DMS114 treated with DMSO at 0.1 percent for 48 hours (cell line): ENCODE data around the gene CDKAL1.
"Not testable (repeated sequence)": the region's sequence is repeated elsewhere in the genome, so short reads cannot be mapped to it uniquely, and the experiment has no call there.

ENCODE experiments used
- DNase-seq: peaks from one replicate; lab custom pipeline; 2025; ENCODE audit not compliant: unreplicated experiment; lab: John Stamatoyannopoulos, UW

Gene CDKAL1

DNA sequence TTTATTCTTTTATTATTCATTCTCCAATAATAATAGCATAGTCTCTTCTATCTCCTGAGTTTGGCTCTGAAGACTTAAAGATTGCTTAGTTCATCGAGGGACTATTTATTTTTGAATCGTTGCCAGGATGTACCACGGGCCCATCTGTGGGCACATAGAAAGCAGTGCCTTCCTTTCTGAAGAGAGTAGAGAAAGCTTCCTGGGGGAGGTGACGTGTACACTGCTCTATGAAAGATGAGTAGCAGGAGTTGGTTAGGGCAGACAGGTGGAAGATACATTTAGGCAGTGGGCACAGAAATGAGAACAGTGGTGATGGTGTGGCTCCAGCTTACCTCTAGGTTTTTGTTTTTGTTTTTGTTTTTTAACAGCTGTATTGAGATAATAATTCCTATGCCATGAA lies 98.4 kb downstream of the CDKAL1 start:
- DNase-seq = no peak

DNA sequence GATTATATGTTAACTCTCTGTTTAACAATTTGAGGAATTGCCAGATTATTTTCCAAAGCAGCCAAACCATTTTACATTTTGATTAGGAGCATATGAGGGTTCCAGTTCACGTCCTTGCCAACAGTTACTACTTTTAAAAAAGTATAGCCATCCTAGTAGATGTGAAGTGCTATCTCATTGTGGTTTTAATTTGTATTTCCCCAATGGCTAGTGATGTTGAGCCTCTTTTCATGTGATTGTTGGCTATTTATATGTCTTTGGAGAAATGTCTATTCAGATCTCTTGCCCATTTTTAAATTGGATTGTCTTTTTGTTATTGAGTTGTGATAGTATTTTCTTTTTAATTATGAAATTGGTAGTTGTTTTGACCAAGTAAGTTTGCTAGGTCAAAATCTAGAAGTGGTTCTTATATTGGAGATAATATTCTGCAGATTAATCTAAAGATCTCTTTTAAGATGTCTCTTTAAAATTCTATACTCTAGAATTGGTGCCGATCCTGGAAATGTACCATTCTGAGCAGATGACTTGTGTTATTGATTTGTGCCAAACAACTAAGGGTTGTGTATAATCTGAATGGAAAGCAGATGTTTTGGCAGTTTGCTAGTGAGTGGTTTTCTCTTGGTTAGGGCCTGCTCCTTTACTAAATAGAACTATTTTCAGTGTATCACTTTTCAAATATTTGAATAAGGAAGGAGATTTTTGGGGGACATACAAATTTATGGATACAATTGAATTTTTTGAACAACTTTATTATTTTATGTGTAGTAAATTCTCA lies 99.5 kb downstream of the CDKAL1 start:
- DNase-seq = no peak

DNA sequence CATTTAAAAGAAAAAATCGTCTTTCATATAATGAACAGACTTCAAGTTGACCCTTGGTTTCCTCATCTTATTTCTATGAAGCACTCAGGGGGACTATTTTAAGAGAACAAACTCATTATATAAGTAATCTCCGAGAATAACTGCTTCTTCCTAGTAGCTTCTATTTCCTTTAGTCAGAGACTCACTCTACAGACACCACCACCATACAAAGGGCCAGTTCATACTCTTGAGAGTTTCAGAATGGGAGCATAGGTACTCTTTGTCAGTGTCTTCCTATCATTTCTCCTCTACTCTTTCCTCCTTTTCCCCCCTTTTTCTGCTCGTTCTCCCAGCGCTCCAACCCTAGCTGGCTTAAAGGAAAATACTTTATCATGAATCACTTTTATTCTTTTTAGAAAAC lies 104.9 kb downstream of the CDKAL1 start:
- DNase-seq = no peak

DNA sequence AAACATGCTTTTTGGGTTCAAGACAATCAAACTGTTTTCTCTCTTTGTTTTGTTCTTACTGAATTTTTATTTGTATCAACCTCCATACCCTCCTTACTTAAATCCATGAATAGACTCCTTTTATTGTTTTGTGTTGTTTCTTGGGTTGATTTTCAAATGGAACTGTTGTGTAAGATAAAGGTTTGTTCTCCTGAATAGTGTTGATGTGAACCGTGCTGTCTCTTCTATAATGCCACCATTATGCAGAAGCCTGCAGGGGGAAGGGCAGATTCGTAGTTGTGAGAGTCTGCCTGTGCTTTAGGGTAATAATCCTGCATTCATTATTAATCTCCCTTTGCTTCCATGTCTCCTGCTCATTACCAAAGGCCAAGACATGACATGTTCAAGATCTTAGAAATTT lies 105.9 kb downstream of the CDKAL1 start:
- DNase-seq = no peak

DNA sequence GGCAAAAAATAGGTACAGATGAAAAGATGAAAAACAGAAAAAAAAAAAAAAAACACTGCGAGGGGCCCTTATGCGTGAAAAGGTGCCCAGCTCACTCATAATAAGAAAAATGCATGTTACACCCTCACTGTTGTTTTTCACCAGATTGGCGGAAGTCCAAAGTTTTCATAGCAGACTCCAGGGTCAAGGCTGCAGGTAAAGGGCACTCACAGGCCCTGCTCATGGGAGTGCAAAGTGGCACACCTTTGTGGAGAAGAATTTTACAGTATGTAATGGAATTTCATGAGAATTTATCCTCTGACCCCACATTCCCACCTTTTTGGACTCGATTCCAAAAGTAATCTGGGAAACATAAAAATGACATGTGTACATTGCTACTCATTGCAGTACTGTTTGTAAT lies 108.2 kb downstream of the CDKAL1 start:
- DNase-seq = no peak

DNA sequence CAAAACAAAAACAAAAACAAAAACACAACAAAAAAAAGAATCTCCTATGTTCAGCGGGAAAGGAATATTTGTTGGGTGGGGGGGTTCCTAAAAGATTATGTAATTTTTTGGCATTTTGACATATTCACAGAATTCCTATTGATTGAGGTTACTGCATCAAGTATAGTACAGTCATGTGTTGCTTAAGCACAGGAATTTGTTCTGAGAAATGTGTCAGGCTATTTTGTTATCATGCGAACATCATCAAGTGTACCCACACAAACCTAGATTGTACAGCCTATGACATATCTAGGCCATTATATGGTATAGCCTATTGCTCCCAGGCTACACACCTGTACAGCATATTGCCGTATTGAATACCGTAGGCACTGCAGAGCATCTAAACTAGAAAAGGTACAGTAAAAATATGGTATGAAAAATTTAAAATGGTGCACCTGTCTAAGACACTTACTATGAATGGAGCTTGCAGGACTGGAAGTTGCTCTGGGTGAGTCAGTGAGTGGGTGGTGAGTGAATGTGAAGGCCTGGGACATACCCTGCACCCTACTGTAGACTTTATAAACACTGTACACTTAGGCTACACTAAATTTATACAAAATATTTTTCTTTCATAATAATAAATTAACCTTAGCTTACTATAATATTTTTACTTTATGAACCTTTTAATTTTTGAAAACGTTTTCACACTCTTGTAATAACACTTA lies 110.6 kb downstream of the CDKAL1 start:
- no peak for DNase-seq

DNA sequence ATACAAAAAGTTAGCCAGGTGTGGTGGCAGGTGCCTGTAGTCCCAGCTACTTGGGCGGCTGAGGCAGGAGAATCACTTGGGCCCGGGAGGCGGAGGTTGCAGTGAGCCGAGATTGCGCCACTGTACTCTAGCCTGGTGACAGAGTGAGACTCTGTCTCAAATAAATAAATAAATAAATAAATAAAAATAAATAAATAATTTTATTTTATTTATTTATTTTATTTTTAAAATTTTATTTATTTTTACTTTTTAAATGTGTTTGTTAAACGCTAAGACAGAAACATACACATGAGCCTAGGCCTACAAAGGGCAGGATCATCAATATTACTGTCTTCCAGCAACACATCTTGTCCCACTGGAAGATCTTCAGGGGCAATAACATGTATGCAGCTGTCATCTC lies 111.3 kb downstream of the CDKAL1 start:
- DNase-seq = not testable (repeated sequence)

DNA sequence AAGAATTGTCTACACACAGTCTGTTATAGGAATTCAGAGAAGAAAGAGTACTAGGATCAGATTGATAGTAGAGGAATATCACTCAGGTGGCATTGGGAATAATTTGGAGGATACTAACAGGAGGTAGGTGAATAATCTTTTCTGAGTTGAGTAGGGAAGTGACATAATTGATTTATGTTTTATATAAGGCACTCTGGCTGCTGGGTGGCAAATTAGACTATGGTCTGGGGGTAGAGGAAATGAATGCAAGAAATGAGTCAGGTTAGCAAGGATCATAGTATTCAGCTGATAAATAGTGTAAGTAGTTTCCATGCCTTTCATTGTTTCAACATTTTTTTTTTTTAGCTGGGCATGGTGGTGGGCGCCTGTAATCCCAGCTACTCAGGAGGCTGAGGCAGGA lies 113.3 kb downstream of the CDKAL1 start:
- no peak for DNase-seq

DNA sequence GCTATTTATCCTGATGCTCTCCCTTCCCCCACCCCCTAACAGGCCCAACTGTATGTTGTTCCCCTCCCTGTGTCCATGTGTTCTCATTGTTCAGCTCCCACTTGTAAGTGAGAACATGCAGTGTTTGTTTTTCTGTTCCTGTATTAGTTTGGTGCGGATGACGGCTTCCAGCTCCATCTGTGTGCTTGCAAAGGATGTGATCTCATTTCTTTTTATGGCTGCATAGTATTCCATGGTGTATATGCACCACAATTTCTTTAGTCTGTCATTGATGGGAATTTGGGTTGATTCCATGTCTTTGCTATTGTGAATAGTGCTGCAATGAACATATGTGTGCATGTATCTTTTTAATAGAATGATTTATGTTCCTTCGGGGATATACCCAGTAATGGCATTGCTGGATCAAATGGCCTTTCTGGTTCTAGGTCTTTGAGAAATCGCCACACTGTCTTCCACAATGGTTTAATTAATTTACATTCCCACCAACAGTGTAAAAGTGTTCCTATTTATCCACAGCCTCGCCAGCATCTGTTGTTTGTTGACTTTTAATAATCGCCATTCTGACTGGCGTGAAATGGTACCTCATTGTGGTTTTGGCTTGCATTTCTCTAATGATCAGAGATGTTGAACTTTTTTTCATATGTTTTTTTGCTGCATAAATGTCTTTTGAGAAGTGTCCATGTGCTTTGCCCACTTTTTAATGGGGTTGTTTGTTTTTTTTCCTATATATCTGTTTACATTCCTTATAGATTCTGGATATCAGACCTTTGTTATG lies 115.6 kb downstream of the CDKAL1 start:
- not testable (repeated sequence) for DNase-seq

DNA sequence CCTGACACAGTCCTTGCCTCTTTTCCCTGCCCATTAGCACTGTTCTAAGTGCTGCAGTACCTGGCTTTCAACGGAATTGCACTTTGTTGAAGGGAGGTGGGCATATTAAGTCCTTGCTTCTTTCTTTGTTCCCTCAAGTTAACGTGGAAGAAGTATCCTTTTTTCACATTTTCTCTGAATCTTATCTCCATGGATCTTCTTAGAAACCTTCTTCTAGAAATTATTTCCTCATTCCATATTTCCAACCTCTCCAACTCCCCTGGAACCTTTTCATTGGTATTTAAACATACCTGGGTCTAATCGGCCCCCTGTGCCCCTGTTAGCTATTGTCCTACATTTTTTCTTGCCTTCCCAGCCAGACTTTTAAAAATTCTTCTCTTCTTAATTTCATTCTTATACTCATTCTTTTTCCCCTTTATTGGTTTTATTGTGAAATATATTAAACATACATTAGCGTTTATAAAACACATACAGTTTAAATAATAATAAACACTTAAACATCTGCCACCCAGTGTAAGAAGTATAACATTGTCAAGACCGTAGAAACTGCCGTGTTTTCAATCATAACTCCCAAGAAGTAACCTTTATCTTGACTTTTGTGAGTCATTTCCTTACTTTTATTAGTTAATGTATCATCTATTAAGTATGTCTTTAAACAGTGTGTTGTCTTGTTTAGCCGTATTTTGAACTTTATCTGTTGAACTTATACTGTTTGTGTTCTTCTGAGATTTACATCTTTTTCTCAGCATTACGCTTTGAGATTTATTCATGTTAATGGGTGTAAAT lies 118.2 kb downstream of the CDKAL1 start:
- DNase-seq = no peak

DNA sequence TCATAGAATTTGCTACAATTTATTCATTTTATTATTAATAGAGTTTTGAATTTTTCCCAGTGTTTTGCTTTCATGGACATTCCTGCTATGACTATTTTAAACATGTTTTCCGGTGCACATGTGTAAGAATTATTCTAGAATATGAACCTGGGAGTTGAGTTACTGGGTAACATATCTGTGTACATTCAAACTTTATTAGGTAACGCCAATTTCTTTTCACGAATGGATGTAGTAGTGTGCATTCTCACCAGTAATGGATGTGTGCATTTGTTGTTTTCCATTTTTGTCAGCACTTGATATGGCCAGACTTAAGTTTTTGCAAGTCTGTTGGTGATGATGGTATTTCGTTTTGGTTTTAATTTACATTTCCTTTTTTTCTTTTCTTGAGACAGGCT lies 118.8 kb downstream of the CDKAL1 start:
- no peak for DNase-seq

DNA sequence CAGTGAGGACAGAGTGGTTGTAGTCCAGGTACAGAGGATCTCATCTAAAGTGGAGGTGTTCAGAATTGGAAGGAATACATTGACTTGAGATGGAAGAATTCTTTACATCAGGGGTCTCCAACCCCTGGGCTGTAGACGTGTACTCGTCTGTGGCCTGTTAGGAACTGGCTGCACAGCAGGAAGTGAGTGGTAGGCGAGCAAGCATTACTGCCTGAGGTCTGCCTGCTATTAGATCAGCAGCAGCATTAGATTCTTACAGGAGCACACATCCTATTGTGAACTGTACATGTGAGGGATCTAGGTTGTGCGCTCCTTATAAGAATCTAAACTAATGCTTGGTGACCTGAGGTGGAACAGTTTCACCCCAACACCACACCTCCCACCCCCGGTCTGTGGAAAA lies 121.1 kb downstream of the CDKAL1 start:
- DNase-seq = no peak

DNA sequence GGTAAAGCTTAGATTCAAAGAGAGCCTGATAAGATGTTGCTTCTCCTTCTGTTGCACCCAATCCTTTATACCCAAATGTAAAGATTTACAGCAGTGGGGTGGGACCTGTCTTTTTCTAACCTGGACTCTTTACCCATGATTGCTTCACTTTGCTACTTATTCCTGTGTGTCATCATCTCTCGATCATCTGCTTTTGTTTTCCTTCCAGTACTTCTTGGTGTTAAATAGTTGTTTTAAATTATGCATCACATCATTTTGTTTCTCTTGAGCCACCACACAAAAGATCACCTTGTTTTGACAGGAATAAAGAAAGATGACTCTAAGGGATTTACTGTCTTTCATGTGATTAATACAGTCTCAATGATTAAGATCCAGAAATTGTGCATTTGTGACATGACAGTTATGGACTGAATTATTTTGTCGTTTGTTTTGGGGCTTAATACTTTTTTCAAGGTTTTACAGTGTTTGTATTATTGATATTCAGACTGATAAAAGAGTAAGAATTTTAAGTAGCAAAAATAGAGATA lies 123.1 kb downstream of the CDKAL1 start:
- no peak for DNase-seq

DNA sequence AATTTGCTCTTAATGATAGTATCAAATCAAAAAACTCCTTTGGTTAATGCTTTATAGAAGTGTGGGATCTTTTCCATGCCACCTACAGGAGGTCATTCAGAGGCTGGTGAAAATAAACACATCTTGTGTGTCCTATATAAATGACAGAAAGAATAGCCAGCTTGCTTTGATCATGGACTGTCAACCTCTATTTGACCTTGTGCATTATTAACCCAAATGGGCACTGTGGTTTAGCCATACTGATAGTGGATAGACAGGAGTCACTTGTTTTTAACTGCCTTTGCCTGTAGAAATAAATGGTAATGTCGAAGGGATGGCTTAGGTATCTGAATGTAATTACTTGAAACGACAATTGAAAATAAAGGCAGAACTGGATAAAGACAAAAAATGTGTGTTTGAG lies 123.8 kb downstream of the CDKAL1 start:
- no peak for DNase-seq

DNA sequence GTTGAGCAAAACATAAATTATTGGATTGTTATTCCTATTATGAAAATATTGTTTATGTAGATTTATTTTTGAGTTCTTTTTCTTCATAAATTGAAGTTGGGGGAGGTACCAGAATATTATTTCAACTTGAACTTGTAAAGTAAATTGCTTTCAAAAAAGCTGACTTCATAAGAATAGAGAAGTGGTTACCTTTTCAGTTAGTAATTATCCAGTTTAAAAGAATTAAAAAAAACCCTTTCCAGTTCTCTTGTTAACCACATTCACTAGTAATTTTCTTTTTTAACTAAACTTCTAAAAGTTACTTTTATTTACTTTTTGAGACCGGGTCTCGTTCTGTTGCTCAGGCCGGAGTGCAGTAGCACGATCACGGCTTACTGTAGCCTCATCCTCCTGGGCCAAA lies 124.3 kb downstream of the CDKAL1 start:
- DNase-seq = no peak

DNA sequence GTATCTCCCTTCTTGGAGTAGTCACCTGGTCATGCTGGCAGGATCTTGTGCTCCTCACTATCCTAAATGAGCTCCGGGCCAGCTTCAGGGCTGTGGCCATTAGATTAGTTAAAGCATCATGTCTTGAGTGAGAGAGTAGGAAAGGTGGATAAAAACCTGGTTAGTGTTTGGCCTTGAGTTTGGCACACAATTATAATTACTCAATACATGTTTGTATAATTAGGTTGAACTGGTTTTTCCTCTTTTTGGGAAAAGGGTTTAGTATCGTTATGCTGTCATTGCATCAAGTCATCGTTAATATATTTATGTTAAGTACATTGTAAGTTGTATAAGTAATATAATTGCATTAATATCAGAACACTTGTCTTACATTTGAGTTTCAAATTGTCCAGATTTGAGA lies 126.3 kb downstream of the CDKAL1 start:
- DNase-seq = no peak

DNA sequence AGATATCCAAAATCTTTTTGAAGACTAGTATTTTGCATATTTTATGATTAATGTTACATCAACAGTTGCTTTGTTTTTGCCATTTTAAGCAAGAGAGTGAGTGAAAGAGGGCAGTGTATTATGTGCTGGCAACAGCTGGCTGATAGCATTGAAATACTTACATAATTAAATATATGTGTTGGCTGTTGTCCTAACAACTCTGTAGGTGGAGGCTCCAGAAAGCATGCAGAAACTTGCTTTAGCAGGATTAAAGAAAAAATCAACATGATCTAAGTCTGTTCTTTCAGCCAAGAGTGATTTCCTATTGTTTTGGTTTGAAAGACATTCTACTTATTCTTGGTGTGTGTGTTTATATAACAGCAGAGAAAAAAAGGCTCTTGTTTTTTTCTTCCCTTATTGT lies 127.5 kb downstream of the CDKAL1 start:
- no peak for DNase-seq

DNA sequence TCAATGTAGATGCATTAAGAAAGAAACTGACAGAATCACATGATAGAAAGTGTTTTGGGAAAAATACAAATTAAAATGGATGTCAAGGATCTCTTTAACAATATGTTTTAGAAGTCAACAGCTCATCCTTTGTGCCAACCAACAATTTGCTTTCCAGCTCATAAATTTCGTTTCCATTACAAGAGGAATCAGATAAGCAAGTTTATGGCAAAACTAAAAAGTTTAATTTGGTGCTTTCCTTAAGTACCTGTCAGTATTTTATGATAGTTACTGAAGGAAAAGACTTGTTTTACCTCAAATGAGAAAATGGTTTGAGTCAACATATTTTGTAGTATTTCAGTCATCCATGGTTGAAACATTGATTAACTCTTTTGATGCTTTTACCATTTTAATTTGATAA lies 130.0 kb downstream of the CDKAL1 start:
- no peak for DNase-seq

DNA sequence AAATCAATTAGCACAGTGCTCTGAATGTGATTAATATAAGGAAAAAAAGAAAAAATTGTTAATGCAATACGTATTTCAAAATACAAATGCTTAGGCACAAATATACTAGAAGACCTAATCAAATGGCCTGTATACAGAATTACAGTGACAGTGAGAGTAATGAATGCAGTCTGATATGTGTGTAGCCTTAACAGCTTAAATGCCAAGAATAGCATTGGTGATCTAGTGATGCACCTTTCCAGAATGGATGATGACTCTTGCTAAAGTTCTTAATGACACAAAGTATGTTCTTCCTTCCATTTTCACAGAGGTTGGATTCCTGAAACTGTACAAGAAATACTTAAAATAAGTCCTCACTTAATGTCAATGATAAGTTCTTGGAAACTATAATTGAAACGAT lies 131.0 kb downstream of the CDKAL1 start:
- no peak for DNase-seq

DNA sequence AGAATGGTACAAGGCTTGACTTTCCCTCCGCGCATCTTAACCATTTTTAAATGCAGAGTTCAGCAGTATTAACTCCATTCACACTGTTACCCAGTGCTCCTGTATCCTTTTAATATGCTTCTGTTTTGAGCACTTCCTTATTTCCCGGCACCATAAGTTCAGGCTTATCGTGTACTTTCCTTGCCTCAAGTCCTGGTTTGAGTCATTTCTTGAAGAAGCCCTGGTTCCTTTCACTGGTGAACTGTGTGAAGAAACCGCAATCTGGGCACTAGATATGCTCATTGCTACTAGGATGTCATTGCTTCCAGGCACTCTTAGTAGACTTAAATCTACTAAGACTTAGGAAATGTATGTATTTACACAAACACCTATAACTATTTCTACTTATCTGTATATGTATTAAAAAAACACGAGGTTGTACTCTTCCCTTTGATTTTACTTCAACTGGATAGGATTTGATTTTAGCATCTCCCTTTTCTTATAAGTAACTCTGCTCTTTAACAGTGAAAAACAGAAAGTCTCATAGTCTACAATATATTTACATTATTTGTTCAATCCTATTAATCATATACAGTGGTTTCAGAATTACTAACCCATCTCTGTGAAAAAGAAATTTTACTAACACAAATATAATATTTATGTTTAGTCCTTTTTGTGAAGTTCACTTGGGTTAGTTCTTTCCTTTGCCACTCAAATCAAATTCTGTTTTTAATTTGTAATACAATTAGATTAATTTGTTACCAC lies 135.5 kb downstream of the CDKAL1 start:
- no peak for DNase-seq
